Measurements from ENCODE around the gene SIK1.
"Not testable (repeated sequence)": the region's sequence is repeated elsewhere in the genome, so short reads cannot be mapped to it uniquely, and the experiment has no call there.

DNA sequence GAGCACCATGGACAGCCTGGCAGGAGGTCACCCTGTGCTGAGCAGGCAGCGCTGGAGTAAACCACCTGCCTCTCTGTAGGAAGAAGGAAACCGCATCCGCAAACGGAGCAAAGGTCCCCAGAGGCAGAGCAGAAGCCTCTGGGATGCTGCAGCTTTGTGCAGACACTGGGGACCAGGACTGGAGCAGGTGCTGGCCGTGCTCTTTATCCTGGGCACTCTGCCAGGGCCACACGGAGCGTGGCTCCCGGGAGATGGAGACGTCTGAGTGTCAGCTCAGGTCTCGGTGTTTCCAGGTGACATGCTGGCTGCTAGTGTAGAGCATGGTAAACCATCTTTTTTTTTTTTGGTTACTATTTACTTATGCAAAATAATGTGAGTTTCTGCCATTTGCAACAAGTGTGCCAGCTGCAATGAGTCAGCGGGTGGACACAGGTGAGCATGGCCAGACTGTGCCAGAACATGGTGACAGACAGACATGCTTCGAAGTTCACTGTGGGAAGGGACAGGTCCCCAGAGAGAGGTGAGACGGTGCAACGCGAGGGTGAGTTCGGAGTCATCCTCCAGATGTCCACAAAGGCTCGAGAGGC, 4.0 kb upstream of the SIK1 start:
- TF ChIP-seq CTCF (IDR thresholded peaks at IDR 0.05; ENCODE audit: poor library complexity); EZH2phosphoT487 (IDR thresholded peaks at IDR 0.05; ENCODE audit: low read depth, severe bottlenecking, unreplicated experiment): not testable (repeated sequence)
